SHP77 treated with DMSO at 0.1 percent for 48 hours (cell line): ENCODE measurements around the gene CHMP3.
"Not testable (repeated sequence)": the region's sequence is repeated elsewhere in the genome, so short reads cannot be mapped to it uniquely, and the experiment has no call there.

ENCODE experiments used
- DNase-seq: peaks from one replicate; lab custom pipeline; 2025; lab: John Stamatoyannopoulos, UW

CHMP3 gene

GRCh38 chr2:86507600-86507999 is 55.6 kb downstream of the CHMP3 start:
- DNase-seq = no peak

GRCh38 chr2:86500325-86501083 is 62.7 kb downstream of the CHMP3 start:
- no peak for DNase-seq

- DNase-seq = no peak
Observed at GRCh38 chr2:86499326-86499725, 63.9 kb downstream of the CHMP3 start.

GRCh38 chr2:86498468-86499260 is 64.6 kb downstream of the CHMP3 start:
- no peak for DNase-seq

DNA sequence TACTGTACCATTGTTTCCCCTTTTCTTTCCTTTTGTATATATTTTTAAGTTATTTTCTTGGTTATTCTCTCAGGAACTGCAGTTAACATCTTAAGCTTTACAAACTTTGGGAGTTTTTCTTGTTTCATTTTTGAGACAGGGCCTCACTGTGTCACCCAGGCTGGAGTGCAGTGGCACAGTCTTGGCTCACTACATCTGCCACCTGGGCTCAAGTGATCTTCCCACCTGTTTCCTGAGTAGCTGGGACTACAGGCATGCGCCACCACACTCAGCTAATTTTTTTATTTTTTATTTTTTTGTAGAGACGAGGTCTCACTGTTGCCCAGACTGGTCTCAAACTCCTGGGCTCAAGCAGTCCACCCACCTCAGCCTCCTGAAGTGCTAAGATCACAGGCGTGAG is 66.9 kb downstream of the CHMP3 start:
- DNase-seq = not testable (repeated sequence)

DNA sequence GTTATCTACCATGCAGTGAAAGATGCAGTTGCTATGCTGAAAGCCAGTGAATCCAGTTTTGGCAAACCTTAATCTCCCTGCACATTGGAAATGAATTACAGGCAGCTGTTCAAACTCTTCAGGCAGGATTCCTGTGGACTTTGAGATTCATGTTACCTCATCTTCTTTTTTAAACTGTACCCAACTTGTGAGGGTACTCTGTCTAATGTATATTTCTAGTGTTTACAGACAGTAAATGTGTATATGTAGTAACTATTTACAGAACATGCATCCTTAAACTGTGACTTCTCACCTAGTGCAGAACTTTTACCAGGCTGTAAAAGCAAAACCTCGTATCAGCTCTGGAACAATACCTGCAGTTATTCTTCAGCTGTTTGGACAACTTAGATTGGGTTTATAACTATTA is 71.2 kb downstream of the CHMP3 start:
- peak; percentile 17 for DNase-seq

GRCh38 chr2:86491088-86491487 is 72.2 kb downstream of the CHMP3 start:
- DNase-seq = no peak

GRCh38 chr2:86490245-86490644 is 73.0 kb downstream of the CHMP3 start:
- DNase-seq = no peak

GRCh38 chr2:86489542-86489941 is 73.7 kb downstream of the CHMP3 start:
- no peak for DNase-seq

DNA sequence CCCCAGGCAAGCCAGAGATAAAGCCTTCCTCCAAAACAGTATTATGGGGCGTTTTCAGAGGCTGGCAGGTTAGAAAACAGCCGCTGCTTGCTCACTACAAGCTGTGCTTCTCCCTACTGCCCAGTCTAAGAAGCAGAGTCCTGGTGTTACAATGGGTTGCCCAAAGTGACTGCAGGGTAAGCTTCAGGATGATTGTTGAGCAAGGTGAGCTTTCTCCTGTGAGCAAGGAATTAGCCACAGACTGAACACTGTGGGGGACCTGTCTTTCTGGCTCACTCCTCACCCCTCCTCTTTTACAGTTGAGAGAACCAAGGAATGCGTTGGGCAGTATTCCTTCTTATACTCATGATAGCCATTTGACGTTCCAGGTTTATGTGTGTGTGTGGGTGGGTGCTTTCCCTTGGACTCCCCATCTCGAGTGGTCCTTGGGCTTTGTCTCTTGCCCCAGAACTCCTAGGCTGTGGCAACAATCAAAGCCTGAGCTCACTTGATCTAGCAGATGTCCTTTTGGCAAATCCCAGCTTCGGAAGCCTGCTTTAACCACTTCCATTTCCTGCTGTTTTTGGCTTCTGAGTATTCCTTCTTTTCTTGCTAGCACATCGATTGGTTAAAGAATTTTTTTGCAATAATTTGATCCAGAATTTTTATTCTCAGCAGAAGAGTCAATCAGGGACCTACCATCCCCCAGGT is 74.5 kb downstream of the CHMP3 start:
- no peak for DNase-seq

DNA sequence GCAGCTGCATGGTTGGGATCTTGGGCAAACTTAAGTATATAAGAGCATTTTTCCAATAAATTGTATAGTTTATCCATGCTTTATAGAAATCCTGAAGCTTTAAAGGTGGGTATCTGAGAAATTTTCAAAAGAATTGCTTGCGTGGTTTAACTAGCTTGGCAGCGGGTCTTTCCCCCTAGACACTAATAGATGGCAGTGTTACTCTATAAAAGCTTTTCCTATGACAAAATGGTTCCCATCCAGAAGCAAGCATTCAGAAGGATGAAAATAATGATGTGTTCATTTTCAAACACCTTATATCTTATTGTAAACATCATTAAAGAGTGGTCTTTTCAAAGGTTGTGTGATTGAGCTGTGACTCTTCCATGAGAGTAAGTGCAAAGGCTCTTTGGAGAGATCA is 76.2 kb downstream of the CHMP3 start:
- no peak for DNase-seq

DNA sequence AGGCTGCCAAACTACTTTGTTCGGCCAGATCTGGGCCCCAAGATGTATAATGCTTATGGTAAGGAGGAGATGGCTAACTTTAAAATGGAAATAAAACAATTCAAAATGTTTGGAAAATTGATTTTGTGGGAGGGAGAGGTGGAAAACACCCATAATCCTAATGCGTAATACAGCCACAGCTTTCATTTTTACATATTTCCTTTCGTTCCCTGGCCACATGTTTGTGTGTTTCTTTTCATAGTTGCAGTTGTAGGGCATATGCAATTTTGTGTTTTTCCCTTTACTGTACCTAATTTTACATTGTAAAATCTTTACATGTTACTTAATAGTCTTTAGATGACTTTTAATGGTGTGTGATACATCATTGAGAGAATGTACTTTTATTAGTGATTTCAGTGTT is 77.4 kb downstream of the CHMP3 start:
- no peak for DNase-seq

DNA sequence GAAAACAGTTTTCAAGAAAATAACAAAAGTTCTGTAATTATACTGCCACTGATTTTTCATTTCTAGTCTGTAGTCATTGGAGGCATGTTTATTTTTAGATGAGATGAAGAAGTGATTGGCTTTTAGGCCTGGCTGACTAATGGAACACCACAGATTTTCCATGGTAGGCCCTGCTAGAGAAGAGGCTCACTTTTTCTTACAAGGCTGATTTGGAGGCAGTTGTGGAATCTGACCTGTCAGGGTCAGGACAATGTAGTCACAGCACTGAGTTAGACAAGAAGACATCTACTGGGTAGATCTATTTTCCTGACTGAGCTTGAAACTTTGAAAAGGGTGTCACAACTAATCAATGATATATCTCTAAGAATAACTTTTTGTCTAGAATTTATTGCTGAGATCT is 78.1 kb downstream of the CHMP3 start:
- no peak for DNase-seq

- no peak for DNase-seq
Observed at GRCh38 chr2:86484385-86484784, 78.9 kb downstream of the CHMP3 start.

DNA sequence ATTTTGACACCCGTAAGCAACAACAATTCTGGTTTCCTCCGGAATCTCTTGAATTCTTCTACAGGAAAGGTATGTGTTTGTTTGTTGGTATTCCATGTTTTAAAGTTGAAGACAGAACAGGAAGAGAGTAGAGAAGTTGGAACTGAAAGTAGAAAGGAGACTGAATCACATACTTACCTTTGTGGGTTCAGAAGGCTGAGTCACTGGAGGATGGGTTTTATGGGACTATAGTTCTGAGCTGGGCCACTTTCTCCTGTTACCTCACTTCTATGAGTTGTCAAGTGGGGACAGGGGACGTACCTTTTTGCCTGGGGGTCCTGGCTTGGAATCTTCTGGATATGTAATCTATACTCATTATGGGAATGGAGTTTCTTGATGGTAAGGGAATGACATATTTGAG is 81.2 kb downstream of the CHMP3 start:
- no peak for DNase-seq

DNA sequence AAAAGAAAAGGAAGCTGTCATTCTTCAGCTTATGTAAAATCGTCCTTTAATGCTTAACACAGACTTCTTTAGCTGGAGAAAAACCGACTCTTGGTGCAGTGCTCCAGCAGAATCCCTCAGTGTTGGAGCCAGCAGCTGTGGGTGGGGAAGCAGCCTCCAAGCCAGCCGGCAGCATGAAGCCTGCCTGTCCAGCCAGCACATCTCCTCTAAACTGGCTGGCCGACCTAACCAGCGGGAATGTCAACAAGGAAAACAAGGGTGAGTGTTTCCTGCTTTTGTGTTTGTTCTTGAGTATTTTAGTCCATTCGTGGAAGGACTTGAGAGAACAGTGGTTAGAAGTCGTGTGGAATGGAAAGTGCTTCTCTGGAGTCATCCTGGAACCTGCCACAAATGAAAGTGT is 83.1 kb downstream of the CHMP3 start:
- DNase-seq = no peak

DNA sequence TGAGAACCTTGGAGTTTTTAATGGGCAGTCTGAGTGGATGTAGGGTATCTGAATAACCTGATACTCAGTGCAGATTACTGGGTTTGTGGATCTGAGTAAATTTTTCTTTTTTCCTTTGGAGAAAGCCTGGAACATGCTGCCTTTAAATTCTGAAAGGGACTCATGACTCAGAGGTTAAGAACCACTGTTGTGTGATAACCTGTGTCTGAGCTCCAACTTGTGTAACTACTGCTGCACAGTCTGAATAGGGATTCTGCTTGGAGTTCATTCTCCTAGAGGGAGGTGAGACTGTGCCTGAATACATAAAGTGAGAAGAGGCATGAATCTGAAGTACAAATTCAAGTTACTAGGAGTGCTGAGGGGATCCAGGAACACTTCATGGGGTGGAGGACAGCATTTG is 85.9 kb downstream of the CHMP3 start:
- no peak for DNase-seq

DNA sequence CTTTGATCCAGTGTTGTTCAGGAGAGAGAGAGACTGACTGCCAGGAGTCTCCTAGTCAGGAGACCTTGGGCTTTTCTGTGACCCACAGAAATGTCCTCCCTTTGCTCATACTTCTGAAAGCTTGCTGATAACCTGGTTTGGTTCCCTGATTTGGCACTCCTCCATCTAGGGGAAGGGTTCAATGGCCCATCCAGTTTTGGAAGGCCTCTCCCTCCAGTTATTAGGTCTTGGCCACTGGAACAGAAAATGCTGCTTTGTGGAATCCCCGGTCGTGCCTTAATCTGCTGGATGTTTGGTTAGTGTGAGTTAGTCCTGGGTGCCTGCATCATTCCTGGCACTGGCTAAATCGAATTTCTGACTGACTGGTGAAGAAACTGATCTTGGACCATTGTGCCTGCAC is 86.3 kb downstream of the CHMP3 start:
- DNase-seq = no peak

GRCh38 chr2:86476092-86476491 is 87.2 kb downstream of the CHMP3 start:
- no peak for DNase-seq

DNA sequence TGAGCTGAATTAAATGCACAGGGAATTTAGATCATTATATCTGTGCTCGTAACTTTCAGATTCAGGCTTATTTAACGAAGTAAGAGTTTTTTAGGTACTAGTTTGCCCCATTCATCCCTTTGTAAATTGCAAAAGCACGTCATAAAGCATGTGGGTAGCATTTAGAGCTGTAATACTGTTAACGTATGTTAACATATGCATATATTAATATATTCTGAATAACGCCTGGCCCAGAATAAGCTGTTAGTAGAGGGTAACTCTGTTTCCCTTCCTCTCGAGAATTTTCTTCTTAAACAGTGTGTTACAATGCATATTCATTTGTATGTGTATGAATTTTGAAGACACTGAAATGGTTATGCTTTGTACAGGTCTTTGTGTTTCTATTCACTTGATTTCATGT is 91.6 kb downstream of the CHMP3 start:
- DNase-seq = no peak

DNA sequence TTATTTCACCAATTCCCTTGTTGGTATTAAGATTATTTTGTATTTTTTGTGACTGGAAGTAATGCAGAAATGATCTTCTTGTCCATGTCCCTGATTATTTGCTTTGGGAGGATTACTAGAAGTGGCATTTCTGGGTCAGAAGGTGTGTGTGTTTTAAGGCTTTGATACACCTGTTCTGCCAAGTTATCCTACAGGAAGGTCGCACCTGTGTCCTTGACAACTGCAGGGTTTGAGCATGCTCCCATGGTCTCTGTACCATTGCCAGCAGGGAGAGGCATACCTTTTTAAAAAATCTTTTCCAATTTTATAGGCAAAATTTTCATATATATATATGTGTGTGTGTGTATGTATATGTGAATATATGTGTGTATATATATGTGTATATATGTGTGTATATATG is 92.4 kb downstream of the CHMP3 start:
- DNase-seq = no peak

DNA sequence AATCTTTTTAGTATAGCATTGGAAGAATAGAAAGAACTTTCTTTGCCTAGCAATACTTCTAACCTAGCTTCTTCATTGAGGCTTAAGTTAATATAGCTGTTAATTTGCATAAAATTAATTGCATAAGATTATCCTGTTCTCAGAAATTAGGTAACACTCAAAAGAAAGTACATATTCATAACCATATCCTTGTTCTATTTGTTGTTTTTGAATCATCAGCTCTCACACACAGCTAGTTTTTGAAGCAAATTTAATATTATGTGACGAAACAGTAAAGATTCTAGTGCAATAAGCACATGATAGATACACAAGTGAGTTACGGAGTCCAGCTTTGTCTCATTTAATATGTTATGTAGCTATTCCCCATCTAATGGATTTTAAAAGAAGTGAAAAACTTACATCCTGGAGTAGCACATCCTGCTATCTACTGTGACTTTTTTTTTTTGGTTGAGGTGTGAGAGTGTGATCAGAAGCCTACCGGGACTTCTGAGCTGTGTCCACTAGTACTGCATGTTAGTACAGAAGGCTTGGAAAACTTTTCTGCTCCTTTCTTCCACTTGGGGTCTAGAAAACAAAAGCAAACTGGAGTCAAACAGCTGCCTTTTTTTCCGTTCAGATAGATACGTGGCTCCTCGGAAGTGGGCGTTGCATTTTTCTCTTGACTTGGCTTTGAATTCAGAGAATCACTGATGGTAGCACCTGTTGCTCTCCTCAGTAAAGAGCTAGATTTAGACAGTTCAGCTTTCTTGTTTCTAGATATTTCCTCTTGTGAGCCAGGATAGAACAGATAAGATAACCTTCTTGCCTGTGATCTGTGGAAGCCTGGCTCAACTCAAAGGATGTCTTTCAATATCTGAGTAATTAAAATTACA is 94.8 kb downstream of the CHMP3 start:
- DNase-seq = no peak
